ENCODE results near the gene CCDC192.

The CCDC192 gene

DNA sequence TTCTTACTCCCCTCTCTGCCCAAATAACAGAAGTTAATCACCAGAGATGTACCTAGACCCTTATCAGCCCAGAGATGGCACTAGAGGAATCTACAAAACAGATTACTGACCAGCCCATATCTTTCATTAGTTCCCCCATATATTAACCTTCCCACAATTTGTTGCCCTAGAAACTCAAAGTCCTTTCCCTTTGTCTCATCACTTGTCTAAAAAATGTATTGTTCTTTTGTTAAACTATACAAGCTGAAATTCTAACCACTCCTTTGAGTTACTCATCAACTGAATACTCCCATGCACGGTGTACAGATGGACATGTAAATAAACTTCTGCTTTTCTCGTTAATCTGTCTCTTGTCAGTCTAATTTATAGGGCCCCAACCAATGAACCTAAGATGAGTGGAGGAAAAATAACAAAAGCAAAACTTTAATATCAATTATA is 130.9 kb downstream of the CCDC192 start:
- DNase-seq: no peak
- no peaks in the 10 kb centered on the region for H3K4me1 ChIP-seq
- H3K27me3 ChIP-seq: no peaks in the 10 kb centered on the region
- H3K36me3 ChIP-seq: no peaks in the 10 kb centered on the region
- intact Hi-C loops (cut with DNase I; ENCODE audit: low total_unique reads): no loop called here
- H3K4me3 ChIP-seq: no peak overlapping the region
- TF ChIP-seq, protein P1, sequence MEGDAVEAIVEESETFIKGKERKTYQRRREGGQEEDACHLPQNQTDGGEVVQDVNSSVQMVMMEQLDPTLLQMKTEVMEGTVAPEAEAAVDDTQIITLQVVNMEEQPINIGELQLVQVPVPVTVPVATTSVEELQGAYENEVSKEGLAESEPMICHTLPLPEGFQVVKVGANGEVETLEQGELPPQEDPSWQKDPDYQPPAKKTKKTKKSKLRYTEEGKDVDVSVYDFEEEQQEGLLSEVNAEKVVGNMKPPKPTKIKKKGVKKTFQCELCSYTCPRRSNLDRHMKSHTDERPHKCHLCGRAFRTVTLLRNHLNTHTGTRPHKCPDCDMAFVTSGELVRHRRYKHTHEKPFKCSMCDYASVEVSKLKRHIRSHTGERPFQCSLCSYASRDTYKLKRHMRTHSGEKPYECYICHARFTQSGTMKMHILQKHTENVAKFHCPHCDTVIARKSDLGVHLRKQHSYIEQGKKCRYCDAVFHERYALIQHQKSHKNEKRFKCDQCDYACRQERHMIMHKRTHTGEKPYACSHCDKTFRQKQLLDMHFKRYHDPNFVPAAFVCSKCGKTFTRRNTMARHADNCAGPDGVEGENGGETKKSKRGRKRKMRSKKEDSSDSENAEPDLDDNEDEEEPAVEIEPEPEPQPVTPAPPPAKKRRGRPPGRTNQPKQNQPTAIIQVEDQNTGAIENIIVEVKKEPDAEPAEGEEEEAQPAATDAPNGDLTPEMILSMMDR (IDR thresholded peaks at IDR 0.05): no peak
- no peaks in the 10 kb centered on the region for H3K9me3 ChIP-seq
- H3K27ac ChIP-seq: no peak overlapping the region

DNA sequence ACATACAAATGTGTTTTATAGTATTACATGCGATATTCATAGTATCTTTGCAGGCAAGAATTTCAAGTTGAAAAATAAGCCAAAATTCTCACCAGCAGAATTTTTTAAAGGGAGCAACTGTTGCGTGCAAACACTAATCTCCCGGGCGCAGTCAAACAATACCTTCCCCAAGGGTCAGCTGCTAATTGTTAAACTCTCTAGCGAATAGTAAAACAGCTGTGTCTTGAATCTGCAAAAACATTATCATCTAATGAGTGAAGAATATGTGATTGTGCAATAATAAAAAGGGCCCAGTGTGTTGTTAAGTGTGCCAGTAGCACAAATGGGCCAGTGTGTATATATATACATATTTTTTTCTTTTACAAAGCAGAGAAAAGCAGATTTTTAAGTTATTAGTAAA is 131.4 kb downstream of the CCDC192 start:
- no peak overlapping the region for H3K4me3 ChIP-seq
- no peaks in the 10 kb centered on the region for H3K27me3 ChIP-seq
- intact Hi-C loops (cut with DNase I; ENCODE audit: low total_unique reads): no loop called here
- H3K4me1 ChIP-seq: no peaks in the 10 kb centered on the region
- no peaks in the 10 kb centered on the region for H3K36me3 ChIP-seq
- TF ChIP-seq, protein P1 (IDR thresholded peaks at IDR 0.05): no peak
- H3K27ac ChIP-seq: no peak overlapping the region
- no peaks in the 10 kb centered on the region for H3K9me3 ChIP-seq
- DNase-seq: no peak

DNA sequence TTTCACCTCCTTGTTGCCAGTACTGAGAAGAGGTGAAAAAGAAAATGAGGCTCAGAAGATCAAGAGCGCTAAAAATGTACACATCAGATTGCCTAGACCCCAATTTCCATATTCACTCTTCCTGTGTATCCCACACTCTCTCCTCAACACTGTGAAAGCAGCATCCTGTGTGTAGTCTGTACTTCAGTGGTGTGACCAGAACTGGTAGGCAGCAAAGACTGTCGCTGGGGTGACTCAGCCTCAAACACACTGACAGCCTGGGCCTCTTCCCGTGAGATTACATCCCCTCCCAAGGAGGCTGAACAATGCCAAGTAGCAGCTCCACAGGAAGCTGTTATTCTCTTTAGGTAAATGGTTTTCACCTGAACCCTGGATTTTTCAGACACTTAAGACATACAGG is 135.5 kb downstream of the CCDC192 start:
- Histone ChIP-seq H3K27ac (no peak overlapping the region), H3K4me1 (no peaks in the 10 kb centered on the region), H3K4me3 (no peak overlapping the region), H3K27me3 (no peaks in the 10 kb centered on the region), H3K9me3 (no peaks in the 10 kb centered on the region), H3K36me3 (no peaks in the 10 kb centered on the region)
- DNase-seq: no peak
- TF ChIP-seq, protein P1 (IDR thresholded peaks at IDR 0.05): no peak
- intact Hi-C loops (cut with DNase I; ENCODE audit: low total_unique reads): no loop called here

DNA sequence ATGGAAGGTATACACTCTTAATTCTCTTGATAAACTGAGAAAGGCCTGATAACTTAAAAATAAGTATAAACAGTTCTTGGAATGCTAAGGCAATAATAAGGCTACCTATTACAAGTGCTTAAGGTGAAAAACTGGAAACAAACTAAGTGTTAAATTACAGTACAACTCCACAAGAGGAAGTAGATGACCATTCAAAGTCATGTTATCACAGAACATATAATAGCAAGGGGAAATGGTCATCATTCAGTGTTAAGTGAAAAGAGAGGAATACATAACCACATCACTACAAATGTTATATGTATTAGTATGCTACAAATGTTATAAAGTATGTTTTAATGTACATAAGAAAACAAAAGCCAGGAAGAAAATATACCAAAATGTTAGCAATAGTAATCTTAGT is 135.9 kb downstream of the CCDC192 start:
- no peak overlapping the region for H3K4me3 ChIP-seq
- no peaks in the 10 kb centered on the region for H3K9me3 ChIP-seq
- intact Hi-C loops (cut with DNase I; ENCODE audit: low total_unique reads): no loop called here
- H3K36me3 ChIP-seq: no peaks in the 10 kb centered on the region
- H3K27me3 ChIP-seq: no peaks in the 10 kb centered on the region
- TF ChIP-seq, protein P1 (IDR thresholded peaks at IDR 0.05): no peak
- no peak for DNase-seq
- no peak overlapping the region for H3K27ac ChIP-seq
- no peaks in the 10 kb centered on the region for H3K4me1 ChIP-seq

- TF ChIP-seq, protein P1 (IDR thresholded peaks at IDR 0.05): no peak
- Histone ChIP-seq H3K4me1 (no peaks in the 10 kb centered on the region), H3K9me3 (no peaks in the 10 kb centered on the region), H3K36me3 (no peaks in the 10 kb centered on the region), H3K27me3 (no peaks in the 10 kb centered on the region), H3K4me3 (no peak overlapping the region), H3K27ac (no peak overlapping the region)
- no peak for DNase-seq
- intact Hi-C loops (cut with DNase I; ENCODE audit: low total_unique reads): no loop called here
Measured at GRCh38 chr5:127839496-127840197, 136.5 kb downstream of the CCDC192 start.

- Histone ChIP-seq H3K4me1 (no peaks in the 10 kb centered on the region), H3K9me3 (no peaks in the 10 kb centered on the region), H3K36me3 (no peaks in the 10 kb centered on the region), H3K4me3 (no peak overlapping the region), H3K27ac (no peak overlapping the region), H3K27me3 (no peaks in the 10 kb centered on the region)
- TF ChIP-seq, protein P1 (IDR thresholded peaks at IDR 0.05): no peak
- intact Hi-C loops (cut with DNase I; ENCODE audit: low total_unique reads): no loop called here
- DNase-seq: no peak
Measured at GRCh38 chr5:127840198-127840524, 137.0 kb downstream of the CCDC192 start.

Measured in tibial artery (tissue), 4 donors.